NCI-H146 (cell line): ENCODE results near the gene UBR4.

ENCODE experiments used
- DNase-seq: peaks from one replicate; lab custom pipeline; 2025; lab: John Stamatoyannopoulos, UW

The UBR4 gene

GRCh38 chr1:19091196-19091953, 118.7 kb downstream of the UBR4 start:
- no peak for DNase-seq

GRCh38 chr1:19089524-19089923, 120.5 kb downstream of the UBR4 start:
- no peak for DNase-seq

- no peak for DNase-seq
Measured at GRCh38 chr1:19088717-19089442, 121.2 kb downstream of the UBR4 start.

GRCh38 chr1:19087737-19088594, 122.1 kb downstream of the UBR4 start:
- no peak for DNase-seq

GRCh38 chr1:19087017-19087736, 122.9 kb downstream of the UBR4 start:
- DNase-seq: no peak

GRCh38 chr1:19086176-19086875, 123.7 kb downstream of the UBR4 start:
- DNase-seq: no peak

GRCh38 chr1:19084206-19084738, 125.8 kb downstream of the UBR4 start:
- no peak for DNase-seq

GRCh38 chr1:19083081-19083480, 127.0 kb downstream of the UBR4 start:
- DNase-seq: no peak

GRCh38 chr1:19081218-19081893, 128.7 kb downstream of the UBR4 start:
- DNase-seq: no peak

- no peak for DNase-seq
Measured at GRCh38 chr1:19080721-19081120, 129.3 kb downstream of the UBR4 start.

- no peak for DNase-seq
Measured at GRCh38 chr1:19079541-19080472, 130.3 kb downstream of the UBR4 start.

GRCh38 chr1:19078536-19078935, 131.5 kb downstream of the UBR4 start:
- no peak for DNase-seq

- DNase-seq: no peak
Measured at GRCh38 chr1:19076841-19077616, 133.0 kb downstream of the UBR4 start.

- DNase-seq: no peak
Measured at GRCh38 chr1:19074902-19075721, 135.0 kb downstream of the UBR4 start.

- DNase-seq: no peak
Measured at GRCh38 chr1:19074361-19074901, 135.6 kb downstream of the UBR4 start.

- DNase-seq: no peak
Measured at GRCh38 chr1:19073311-19074186, 136.5 kb downstream of the UBR4 start.
